Hepatocyte (in vitro differentiated cells): Measurements from ENCODE around the gene KRTAP10-2.

Experiments used
- CTCF ChIP-seq: fragments of 200-600 bp; sonication (generic); IDR thresholded peaks from 2 replicates; pipeline ENCODE4 v1.5.1; 2016; ENCODE audit warnings: antibody characterized with exemption, mild to moderate bottlenecking; ENCODE audit not compliant: poor library complexity
- EZH2 ChIP-seq: fragments of 200-600 bp; sonication (generic); IDR thresholded peaks from 2 replicates; pipeline ENCODE4 v1.6.1; 2016; ENCODE audit warnings: antibody characterized with exemption, mild to moderate bottlenecking, borderline replicate concordance

DNA sequence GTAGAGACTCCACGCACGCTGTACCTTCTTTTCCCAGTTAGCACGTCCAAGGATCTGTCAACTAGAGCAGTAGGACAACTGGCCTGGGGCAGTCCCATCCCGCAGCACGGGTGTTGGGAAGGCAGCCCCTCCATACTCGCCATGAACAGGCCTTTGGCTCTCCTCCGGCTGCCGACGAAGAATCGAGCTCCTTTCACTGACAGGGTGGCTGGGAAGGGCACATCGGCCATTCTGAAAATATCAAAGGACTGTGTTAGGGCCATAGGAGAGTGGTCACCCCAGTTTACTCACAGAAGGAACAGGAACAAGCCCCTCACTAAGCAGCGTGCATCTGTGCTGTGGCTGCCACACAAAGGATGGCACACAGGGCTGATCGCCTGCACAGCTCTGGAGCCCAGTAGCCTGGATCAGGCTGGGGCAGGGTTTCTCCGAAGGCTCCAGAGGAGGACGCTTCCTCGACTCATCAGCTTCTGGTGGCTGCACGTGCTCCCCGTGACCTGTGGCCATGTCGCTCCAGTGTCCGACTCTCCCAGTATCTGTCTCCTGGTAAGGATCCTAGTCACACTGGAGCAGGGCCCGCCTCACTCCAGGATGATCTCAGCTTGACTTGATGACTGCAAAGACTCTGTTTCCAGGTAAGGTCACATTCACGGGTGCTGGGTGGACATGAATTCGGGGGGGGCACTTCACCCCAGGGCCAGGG is 20.3 kb downstream of the KRTAP10-2 start:
- TF ChIP-seq CTCF (no peak), EZH2 (no peak)
